ENCODE results near the gene UBL7. TPM values are rescaled to one million over a fixed set of nuclear protein-coding genes. Genes with fewer than 3 reads are reported as not detected.

Gene UBL7
- 44.4 and 50.1 TPM in 2 replicates for total RNA-seq
- total RNA-seq (2013), result 64.2 TPM
- 47.5 and 73.9 TPM in 2 replicates for polyA plus RNA-seq
- 61.1 and 71.3 TPM in 2 replicates for polyA minus RNA-seq

DNA sequence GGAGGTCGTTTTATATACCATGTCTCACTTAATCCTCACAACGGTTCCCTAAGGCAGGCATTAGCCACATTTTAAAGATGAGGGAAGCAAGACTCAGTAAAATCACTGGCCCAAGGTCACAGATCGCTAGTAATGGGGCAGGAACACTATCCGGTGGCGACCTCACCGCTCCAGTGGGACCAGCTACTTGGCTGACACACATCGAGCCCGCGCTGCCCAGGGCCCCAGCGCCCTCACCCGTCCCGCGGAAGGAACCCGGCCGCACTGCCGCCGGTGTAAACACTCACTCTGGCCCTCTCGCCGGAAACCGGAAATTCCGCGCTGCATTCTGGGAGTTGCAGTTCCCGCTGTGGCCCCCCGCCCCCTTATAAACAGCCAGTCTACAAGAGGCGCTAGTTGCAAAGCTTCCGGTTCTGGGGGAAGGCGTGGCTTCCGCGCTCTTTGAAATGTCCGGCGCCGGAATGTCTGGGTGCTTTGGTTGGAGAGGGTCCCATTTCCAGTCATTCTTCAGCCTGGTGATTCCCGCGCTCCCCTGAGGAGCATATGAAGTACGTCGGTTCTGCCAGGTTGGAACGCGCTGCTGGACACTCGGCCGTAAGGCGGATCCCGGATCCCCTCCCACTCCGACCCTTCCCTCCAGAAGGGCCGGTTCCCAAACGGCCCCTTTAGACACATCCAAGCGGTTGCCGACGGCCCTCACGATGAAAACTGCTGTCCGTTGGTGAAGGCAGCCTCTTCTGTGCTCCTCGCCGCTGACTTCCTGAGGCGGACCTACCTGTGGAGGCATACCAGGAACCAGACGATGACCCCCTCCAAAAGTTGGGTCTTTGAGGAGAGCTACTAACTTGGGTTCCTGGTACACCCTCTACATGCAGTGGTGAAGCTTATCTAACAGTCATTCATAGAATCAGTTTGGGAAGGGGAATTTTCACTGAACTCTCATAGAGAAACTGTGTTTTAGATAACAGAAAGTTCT is at the start of gene UBL7:
TSS of gene UBL7 (minus strand) at position 290 of the 976 bp plus-strand sequence. CDS start 2,293 bp downstream, outside the sequence.
- under 1% methylated on average over 51 of the region's 54 CpGs for WGBS (ENCODE audit: insufficient coverage)
- H3K27me3 Mint-ChIP-seq, result no peaks in the 10 kb centered on the region

More for the DNA sequence above, at the start of gene UBL7:
- peaks cover 0 to 24% of the 10 kb centered on the region in 2 experiments for H3K36me3 ChIP-seq (replicated peaks in 1 of 2; ENCODE audit: control extremely low read depth in 1 of 2, control insufficient read depth in 1 of 2, extremely low read depth in 1 of 2, insufficient read depth in 2 of 2, low read length in 1 of 2)
- DNase-seq (peak; percentile 96), ATAC-seq (ENCODE audit: low read depth) (peak; percentile 95)
- no peaks in the 10 kb centered on the region for H3K27me3 ChIP-seq (replicated peaks in 1 of 4; ENCODE audit: control extremely low read depth in 1 of 4, control insufficient read depth in 3 of 4, insufficient read depth in 4 of 4, low read length in 3 of 4)
- H4K20me1 ChIP-seq (ENCODE audit: control insufficient read depth, insufficient read depth, low read length, poor library complexity, severe bottlenecking), result no peaks in the 10 kb centered on the region
- CTCF ChIA-PET, result interaction anchor here (0.9 to 6.1 kb wide), 13 partner anchors 18 to 308 kb away, joined by 3 to 54 read pairs (median 4); no protein-coding TSS in a partner anchor
- peak within 1 kb of the TSS; percentile 77 to 80 for H3K27ac ChIP-seq (ENCODE audit: low read length in 2 of 2)
- Mint-ChIP-seq H3K4me3 (peak within 1 kb of the TSS; percentile 92), H3K4me1 (peaks cover 39% of the 10 kb centered on the region), H3K9me3 (ENCODE audit: insufficient read depth) (no peaks in the 10 kb centered on the region), H3K27ac (peak within 1 kb of the TSS; percentile 76)
- intact Hi-C loops (cut with micrococcal nuclease), result loop anchor here (1.0 to 5.0 kb wide), 9 partner anchors 23 to 478 kb away; partner anchors contain the start of genes ARID3B, CLK3, COX5A and PML
- POLR2A ChIA-PET, result interaction anchor here (1.0 to 1.5 kb wide), 5 partner anchors 58 to 79 kb away, joined by 3 to 8 read pairs (median 4); partner anchors contain the start of gene ARID3B
- TF ChIP-seq, protein P1, sequence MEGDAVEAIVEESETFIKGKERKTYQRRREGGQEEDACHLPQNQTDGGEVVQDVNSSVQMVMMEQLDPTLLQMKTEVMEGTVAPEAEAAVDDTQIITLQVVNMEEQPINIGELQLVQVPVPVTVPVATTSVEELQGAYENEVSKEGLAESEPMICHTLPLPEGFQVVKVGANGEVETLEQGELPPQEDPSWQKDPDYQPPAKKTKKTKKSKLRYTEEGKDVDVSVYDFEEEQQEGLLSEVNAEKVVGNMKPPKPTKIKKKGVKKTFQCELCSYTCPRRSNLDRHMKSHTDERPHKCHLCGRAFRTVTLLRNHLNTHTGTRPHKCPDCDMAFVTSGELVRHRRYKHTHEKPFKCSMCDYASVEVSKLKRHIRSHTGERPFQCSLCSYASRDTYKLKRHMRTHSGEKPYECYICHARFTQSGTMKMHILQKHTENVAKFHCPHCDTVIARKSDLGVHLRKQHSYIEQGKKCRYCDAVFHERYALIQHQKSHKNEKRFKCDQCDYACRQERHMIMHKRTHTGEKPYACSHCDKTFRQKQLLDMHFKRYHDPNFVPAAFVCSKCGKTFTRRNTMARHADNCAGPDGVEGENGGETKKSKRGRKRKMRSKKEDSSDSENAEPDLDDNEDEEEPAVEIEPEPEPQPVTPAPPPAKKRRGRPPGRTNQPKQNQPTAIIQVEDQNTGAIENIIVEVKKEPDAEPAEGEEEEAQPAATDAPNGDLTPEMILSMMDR (IDR thresholded peaks at IDR 0.05), result no peak
- no peak for TF ChIP-seq EZH2 (IDR thresholded peaks at IDR 0.05; ENCODE audit: borderline replicate concordance, insufficient read depth, low read depth, low read length, poor library complexity, severe bottlenecking)
- no peaks in the 10 kb centered on the region for H3K9me3 ChIP-seq (ENCODE audit: control extremely low read depth in 1 of 3, control insufficient read depth in 2 of 3, insufficient read depth in 1 of 3, low read length in 2 of 3)
- H3K9ac ChIP-seq (ENCODE audit: low read length), result peak within 1 kb of the TSS; percentile 90
- H3K4me3 ChIP-seq (ENCODE audit: control extremely low read depth in 1 of 5, extremely low read depth in 1 of 5, insufficient read depth in 1 of 5, low read depth in 2 of 5, low read length in 4 of 5), result peak within 1 kb of the TSS; percentile 78 to 99 (median 90)
- H3K4me1 ChIP-seq (ENCODE audit: control insufficient read depth in 2 of 2, insufficient read depth in 2 of 2, low read length in 2 of 2), result peaks cover 30 to 40% of the 10 kb centered on the region in 2 donors
- H3K4me2 ChIP-seq (replicated peaks; ENCODE audit: low read depth, low read length, poor library complexity, severe bottlenecking), result peak within 1 kb of the TSS; percentile 87
- peaks cover 47% of the 10 kb centered on the region for H3K79me2 ChIP-seq (ENCODE audit: control insufficient read depth, insufficient read depth, low read length)
- peak within 1 kb of the TSS; percentile 98 for H2AFZ ChIP-seq (ENCODE audit: insufficient read depth, low read depth, low read length, poor library complexity, severe bottlenecking)

All from B cell (primary cell).